BE2C (cell line): ENCODE results near the gene DNAJB13.

ENCODE experiments used
- DNase-seq: peaks from one replicate; pipeline ENCODE4 v3.0.0-alpha.2; 2020
- H3K27me3 ChIP-seq: fragments of 250-450 bp; sonication (Bioruptor Pico); 2 replicates; pipeline ENCODE4 v1.5.1; 2020; ENCODE audit warnings: mild to moderate bottlenecking
- H3K36me3 ChIP-seq: fragments of 250-450 bp; sonication (Bioruptor Pico); 2 replicates; pipeline ENCODE4 v1.5.1; 2020; ENCODE audit warnings: mild to moderate bottlenecking
- H3K4me1 ChIP-seq: fragments of 250-450 bp; sonication (Bioruptor Pico); 2 replicates; pipeline ENCODE4 v1.5.1; 2020
- H3K4me3 ChIP-seq: 2 replicates; pipeline ENCODE4 v1.5.1; 2011; ENCODE audit warnings: low read depth, low read length
- H3K9me3 ChIP-seq: fragments of 250-450 bp; sonication (Bioruptor Pico); 2 replicates; pipeline ENCODE4 v1.5.1; 2020
- CTCF ChIP-seq: IDR thresholded peaks from 2 replicates; pipeline ENCODE4 v1.5.1; 2012; ENCODE audit warnings: mild to moderate bottlenecking, low read depth, low read length

Gene DNAJB13

GRCh38 chr11:74019104-74019738 lies 68.4 kb downstream of the DNAJB13 start:
- no peaks in the 10 kb centered on the region for H3K9me3 ChIP-seq
- no peak overlapping the region for H3K4me3 ChIP-seq
- DNase-seq, result no peak
- TF ChIP-seq CTCF, result no peak
- no peaks in the 10 kb centered on the region for H3K4me1 ChIP-seq
- peaks cover 16% of the 10 kb centered on the region for H3K36me3 ChIP-seq
- no peaks in the 10 kb centered on the region for H3K27me3 ChIP-seq

GRCh38 chr11:74019860-74020259 lies 69.0 kb downstream of the DNAJB13 start:
- H3K4me1 ChIP-seq, result no peaks in the 10 kb centered on the region
- no peaks in the 10 kb centered on the region for H3K27me3 ChIP-seq
- H3K9me3 ChIP-seq, result no peaks in the 10 kb centered on the region
- no peak for TF ChIP-seq CTCF
- H3K36me3 ChIP-seq, result peaks cover 16% of the 10 kb centered on the region
- no peak for DNase-seq
- no peak overlapping the region for H3K4me3 ChIP-seq
